HEK293T (cell line): ENCODE measurements around the gene BTBD19.

Experiments used
- ARNT ChIP-seq: fragments of 450-650 bp; IDR thresholded peaks from 2 replicates; pipeline ENCODE4 v1.6.1; 2017; ENCODE audit warnings: mild to moderate bottlenecking
- BHLHE40 ChIP-seq: fragments of 450-650 bp; IDR thresholded peaks from 2 replicates; pipeline ENCODE4 v1.6.1; 2016; ENCODE audit warnings: mild to moderate bottlenecking, moderate library complexity, borderline replicate concordance
- ELF4 ChIP-seq: fragments of 450-650 bp; IDR thresholded peaks from 2 replicates; pipeline ENCODE4 v1.6.1; 2017; ENCODE audit warnings: antibody characterized with exemption
- FOXA1 ChIP-seq: fragments of 450-650 bp; IDR thresholded peaks from 2 replicates; pipeline ENCODE4 v1.6.1; 2016; ENCODE audit warnings: mild to moderate bottlenecking
- FOXK2 ChIP-seq: fragments of 450-650 bp; IDR thresholded peaks from 2 replicates; pipeline ENCODE4 v1.6.1; 2016; ENCODE audit warnings: mild to moderate bottlenecking
- FOXM1 ChIP-seq: fragments of 450-650 bp; IDR thresholded peaks from 2 replicates; pipeline ENCODE4 v1.6.1; 2017; ENCODE audit warnings: mild to moderate bottlenecking, borderline replicate concordance
- PKNOX1 ChIP-seq: fragments of 450-650 bp; IDR thresholded peaks from 2 replicates; pipeline ENCODE4 v1.6.1; 2016
- SP1 ChIP-seq: fragments of 450-650 bp; IDR thresholded peaks from 2 replicates; pipeline ENCODE4 v1.6.1; 2017
- SUZ12 ChIP-seq: fragments of 450-650 bp; IDR thresholded peaks from 2 replicates; pipeline ENCODE4 v1.6.1; 2016; ENCODE audit warnings: mild to moderate bottlenecking
- TARDBP ChIP-seq: fragments of 450-650 bp; IDR thresholded peaks from 2 replicates; pipeline ENCODE4 v1.6.1; 2016

GRCh38 chr1:44826375-44827196, 18.3 kb downstream of the BTBD19 start:
- TF ChIP-seq FOXK2, result no peak
- no peak for TF ChIP-seq BHLHE40
- no peak for TF ChIP-seq FOXA1
- no peak for TF ChIP-seq SP1
- no peak for TF ChIP-seq ELF4
- no peak for TF ChIP-seq SUZ12
- TF ChIP-seq PKNOX1, result no peak
- no peak for TF ChIP-seq FOXM1
- TF ChIP-seq TARDBP, result no peak
- no peak for TF ChIP-seq ARNT
